ENCODE results near the gene IKBKG.

- no peak for TF ChIP-seq TCF12 (IDR thresholded peaks at IDR 0.05; ENCODE audit: low read depth)
- no peak for TF ChIP-seq REST (IDR thresholded peaks at IDR 0.05; ENCODE audit: low read depth)
- TF ChIP-seq CREB1 (IDR thresholded peaks at IDR 0.05; ENCODE audit: low read depth): no peak
- TF ChIP-seq MAX (IDR thresholded peaks at IDR 0.05): no peak
- TF ChIP-seq RAD21 (IDR thresholded peaks at IDR 0.05; ENCODE audit: low read depth): no peak
- TF ChIP-seq TAF1 (IDR thresholded peaks at IDR 0.05; ENCODE audit: low read depth): no peak
- no peak for TF ChIP-seq YY1 (IDR thresholded peaks at IDR 0.05; ENCODE audit: low read depth)
- TF ChIP-seq TEAD4 (IDR thresholded peaks at IDR 0.05): no peak
- no peak for TF ChIP-seq EGR1 (IDR thresholded peaks at IDR 0.05)
- no peak for TF ChIP-seq EP300 (IDR thresholded peaks at IDR 0.05; ENCODE audit: borderline replicate concordance)
- no peak for TF ChIP-seq ZBTB7A (IDR thresholded peaks at IDR 0.05; ENCODE audit: low read depth)
- no peak for TF ChIP-seq FOXM1 (IDR thresholded peaks at IDR 0.05; ENCODE audit: borderline replicate concordance, low read depth)
- TF ChIP-seq USF1 (IDR thresholded peaks at IDR 0.05): no peak
These were observed 45.3 kb upstream of the IKBKG start for GRCh38 chrX:154502098-154502497.

Measured in Ishikawa (cell line).